D721Med (cell line): ENCODE measurements around the gene AIG1.

Source experiments
- DNase-seq: peaks from one replicate; pipeline ENCODE4 v3.0.0; 2011; ENCODE audit warnings: low spot score; ENCODE audit not compliant: insufficient read length
- FAIRE-seq: peaks from 2 replicates; lab custom pipeline; 2011; peaks lifted over from hg19 to GRCh38; lab: Jason Lieb, UNC
- TF ChIP-seq, protein P1 (sequence below): IDR thresholded peaks from 2 replicates; pipeline ENCODE4 v1.5.1; 2012; ENCODE audit warnings: mild to moderate bottlenecking, control low read depth; ENCODE audit not compliant: insufficient read depth; ENCODE audit errors: missing control alignments

The AIG1 gene

GRCh38 chr6:143107911-143108761 lies 47.4 kb downstream of the AIG1 start:
- FAIRE-seq, result no peak
- TF ChIP-seq, protein P1, sequence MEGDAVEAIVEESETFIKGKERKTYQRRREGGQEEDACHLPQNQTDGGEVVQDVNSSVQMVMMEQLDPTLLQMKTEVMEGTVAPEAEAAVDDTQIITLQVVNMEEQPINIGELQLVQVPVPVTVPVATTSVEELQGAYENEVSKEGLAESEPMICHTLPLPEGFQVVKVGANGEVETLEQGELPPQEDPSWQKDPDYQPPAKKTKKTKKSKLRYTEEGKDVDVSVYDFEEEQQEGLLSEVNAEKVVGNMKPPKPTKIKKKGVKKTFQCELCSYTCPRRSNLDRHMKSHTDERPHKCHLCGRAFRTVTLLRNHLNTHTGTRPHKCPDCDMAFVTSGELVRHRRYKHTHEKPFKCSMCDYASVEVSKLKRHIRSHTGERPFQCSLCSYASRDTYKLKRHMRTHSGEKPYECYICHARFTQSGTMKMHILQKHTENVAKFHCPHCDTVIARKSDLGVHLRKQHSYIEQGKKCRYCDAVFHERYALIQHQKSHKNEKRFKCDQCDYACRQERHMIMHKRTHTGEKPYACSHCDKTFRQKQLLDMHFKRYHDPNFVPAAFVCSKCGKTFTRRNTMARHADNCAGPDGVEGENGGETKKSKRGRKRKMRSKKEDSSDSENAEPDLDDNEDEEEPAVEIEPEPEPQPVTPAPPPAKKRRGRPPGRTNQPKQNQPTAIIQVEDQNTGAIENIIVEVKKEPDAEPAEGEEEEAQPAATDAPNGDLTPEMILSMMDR, result no peak

DNA sequence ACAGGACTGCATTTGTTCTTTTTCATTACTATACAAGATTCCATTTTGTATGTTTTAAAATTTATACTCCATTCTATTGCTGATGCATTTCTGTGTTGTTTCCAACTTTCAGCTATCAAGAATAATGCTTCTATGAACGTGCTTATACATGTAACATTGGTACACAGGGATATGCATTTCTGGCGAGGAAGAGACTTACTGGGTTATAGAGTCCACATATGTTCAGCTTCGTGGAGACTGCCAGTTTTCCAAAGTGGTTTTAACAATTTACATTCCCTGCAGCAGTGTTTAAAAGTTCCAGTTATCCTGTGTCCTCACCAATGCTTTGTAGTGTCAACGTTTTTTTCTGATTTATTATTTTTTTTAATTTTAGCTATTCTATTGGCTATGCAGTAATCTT lies 48.5 kb downstream of the AIG1 start:
- TF ChIP-seq, protein P1, result no peak
- FAIRE-seq, result no peak
- DNase-seq, result no peak

More at GRCh38 chr6:143107911-143108761, 47.4 kb downstream of the AIG1 start:
- DNase-seq, result no peak

GRCh38 chr6:143110572-143110971 lies 49.9 kb downstream of the AIG1 start:
- FAIRE-seq (no peak), DNase-seq (no peak)
- TF ChIP-seq, protein P1, result no peak

- FAIRE-seq, result no peak
- no peak for DNase-seq
- TF ChIP-seq, protein P1, result no peak
Measured at GRCh38 chr6:143110996-143111395, 50.3 kb downstream of the AIG1 start.

DNA sequence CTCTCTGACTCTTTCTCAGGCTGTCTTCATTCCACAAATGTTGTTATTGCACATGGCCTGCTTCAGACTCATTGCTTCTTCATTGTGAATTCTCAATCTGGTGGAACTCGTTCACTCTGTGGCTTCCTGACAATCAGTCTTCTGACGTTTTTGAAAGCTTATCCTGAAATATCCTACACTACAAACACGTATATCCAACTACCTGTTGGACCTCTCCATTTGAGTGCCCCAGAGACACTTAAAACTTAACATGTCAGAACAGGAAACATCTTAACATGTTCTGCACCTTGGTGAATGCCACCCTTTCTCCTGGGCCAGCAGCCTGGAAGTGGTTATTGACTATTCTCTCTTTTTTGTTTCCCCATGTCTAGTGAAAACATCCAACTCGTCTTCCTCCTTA lies 50.8 kb downstream of the AIG1 start:
- TF ChIP-seq, protein P1, result no peak
- FAIRE-seq (no peak), DNase-seq (no peak)

DNA sequence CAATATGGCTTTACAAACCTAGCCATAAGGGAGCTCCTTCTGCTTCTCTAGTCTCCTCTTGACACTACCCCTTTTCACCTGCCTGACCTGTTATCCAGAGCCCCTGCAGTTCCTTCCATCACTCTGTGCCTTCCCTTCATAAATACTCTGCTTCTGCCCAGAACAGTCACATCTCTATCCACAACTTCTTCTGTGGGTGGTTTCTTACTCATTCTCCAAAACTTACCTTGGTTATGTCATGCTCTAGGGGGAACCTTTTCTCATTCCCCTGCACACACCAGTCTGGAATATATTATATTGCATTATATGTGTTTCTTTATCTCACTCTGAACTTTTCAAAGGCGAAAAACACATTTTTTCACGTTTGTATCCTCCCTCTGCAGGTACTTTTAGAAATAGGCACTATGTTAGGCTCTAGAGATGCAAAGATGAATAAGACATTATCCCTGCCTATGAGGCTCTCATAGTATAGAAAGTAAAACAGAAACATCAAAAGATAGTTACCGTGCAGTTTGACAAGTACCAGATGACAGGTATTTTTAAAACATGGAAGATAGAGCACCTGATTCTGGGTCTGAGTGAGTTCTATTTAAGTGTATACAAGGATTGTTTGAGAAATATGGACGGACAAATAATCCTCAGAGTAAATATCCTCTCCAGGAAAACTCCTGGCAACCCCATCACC lies 51.5 kb downstream of the AIG1 start:
- TF ChIP-seq, protein P1, result no peak
- no peak for FAIRE-seq
- no peak for DNase-seq
